Hepatocyte (in vitro differentiated cells): ENCODE results near the gene SLC9A3. TPM values are rescaled to one million over a fixed set of nuclear protein-coding genes. Genes with fewer than 3 reads are reported as not detected.

Source experiments
- DNase-seq: peaks from one replicate; pipeline ENCODE4 v3.0.0-alpha.2; 2016; ENCODE audit warnings: low spot score
- H2AFZ ChIP-seq: fragments of 200-600 bp; sonication (generic); 2 replicates; pipeline ENCODE4 v1.6.0; 2016; ENCODE audit warnings: antibody characterized with exemption, mild to moderate bottlenecking
- H3K27ac ChIP-seq: fragments of 200-600 bp; sonication (generic); 2 replicates; pipeline ENCODE4 v1.5.1; 2016; ENCODE audit warnings: mild to moderate bottlenecking
- H3K27me3 ChIP-seq: fragments of 200-600 bp; sonication (generic); 2 replicates; pipeline ENCODE4 v1.6.1; 2016
- H3K36me3 ChIP-seq: fragments of 200-600 bp; sonication (generic); replicated peaks from 2 replicates; pipeline ENCODE4 v1.5.1; 2016; ENCODE audit warnings: low read depth; ENCODE audit not compliant: insufficient read depth
- H3K4me1 ChIP-seq: fragments of 200-600 bp; sonication (generic); 2 replicates; pipeline ENCODE4 v1.5.1; 2016; ENCODE audit warnings: mild to moderate bottlenecking, moderate library complexity; ENCODE audit not compliant: insufficient read depth
- H3K4me2 ChIP-seq: fragments of 200-600 bp; sonication (generic); 2 replicates; pipeline ENCODE4 v1.6.0; 2016
- H3K4me3 ChIP-seq: fragments of 200-600 bp; sonication (generic); 2 replicates; pipeline ENCODE4 v1.5.1; 2016; ENCODE audit warnings: mild to moderate bottlenecking
- H3K79me2 ChIP-seq: fragments of 200-600 bp; sonication (generic); 2 replicates; pipeline ENCODE4 v1.6.0; 2017; ENCODE audit warnings: mild to moderate bottlenecking
- H3K9me2 ChIP-seq: fragments of 200-600 bp; sonication (generic); replicated peaks from 2 replicates; pipeline ENCODE4 v1.6.0; 2017; ENCODE audit warnings: mild to moderate bottlenecking; ENCODE audit not compliant: insufficient read depth
- H3K9me3 ChIP-seq: fragments of 200-600 bp; sonication (generic); 2 replicates; pipeline ENCODE4 v1.5.1; 2016; ENCODE audit warnings: low read depth, mild to moderate bottlenecking
- H4K20me1 ChIP-seq: fragments of 200-600 bp; sonication (generic); 2 replicates; pipeline ENCODE4 v1.6.0; 2016; ENCODE audit warnings: mild to moderate bottlenecking; ENCODE audit not compliant: insufficient read depth, poor library complexity, severe bottlenecking
- CTCF ChIP-seq: fragments of 200-600 bp; sonication (generic); IDR thresholded peaks from 2 replicates; pipeline ENCODE4 v1.5.1; 2016; ENCODE audit warnings: antibody characterized with exemption, mild to moderate bottlenecking; ENCODE audit not compliant: poor library complexity
- EZH2 ChIP-seq: fragments of 200-600 bp; sonication (generic); IDR thresholded peaks from 2 replicates; pipeline ENCODE4 v1.6.1; 2016; ENCODE audit warnings: antibody characterized with exemption, mild to moderate bottlenecking, borderline replicate concordance
- EZH2phosphoT487 ChIP-seq: fragments of 200-600 bp; sonication (generic); IDR thresholded peaks from one replicate; pipeline ENCODE4 v1.6.1; 2018; ENCODE audit warnings: antibody characterized with exemption, mild to moderate bottlenecking, low read depth, moderate library complexity; ENCODE audit not compliant: unreplicated experiment, severe bottlenecking
- WGBS: methylation state at CpG from one replicate; pipeline ENCODE4 v1.1.6; 2016; ENCODE audit warnings: low lambda C conversion rate; ENCODE audit errors: missing lambda C conversion rate; 5-methylcytosine and 5-hydroxymethylcytosine counted together
- polyA plus RNA-seq: library from polyadenylated mRNA; unstranded; fragments of >200 nt; fragmentation: Nextera tagmentation; extraction: Ambion mirVana; gene quantifications from 2 replicates; pipeline ENCODE4 v1.2.1, GENCODE V29; 2016
- total RNA-seq: library from RNA; depleted of rRNA; stranded (reverse); fragments of >200 nt; gene quantifications from 2 replicates; pipeline ENCODE4 v1.2.3, GENCODE V29; 2014

The SLC9A3 gene
- total and polyA plus RNA-seq, 2 experiments from 2014 or later = 4.8 to 7.4 TPM

- H3K9me3 ChIP-seq = no peaks in the 10 kb centered on the region
- no peaks in the 10 kb centered on the region for H3K9me2 ChIP-seq
- TF ChIP-seq CTCF (no peak), EZH2 (no peak), EZH2phosphoT487 (no peak)
- WGBS = 91% methylated on average over 32 of the region's 32 CpGs
- no peaks in the 10 kb centered on the region for H3K36me3 ChIP-seq
- H3K4me3 ChIP-seq = no peak overlapping the region
- H3K27me3 ChIP-seq = no peaks in the 10 kb centered on the region
- no peaks in the 10 kb centered on the region for H3K79me2 ChIP-seq
- no peak for DNase-seq
- H2AFZ ChIP-seq = no peak overlapping the region
- H3K4me1 ChIP-seq = peaks cover 4% of the 10 kb centered on the region
- H4K20me1 ChIP-seq = no peaks in the 10 kb centered on the region
- no peak overlapping the region for H3K4me2 ChIP-seq
- H3K27ac ChIP-seq = no peak overlapping the region
These were observed 101.7 kb downstream of the SLC9A3 start for GRCh38 chr5:422323-423232.

DNA sequence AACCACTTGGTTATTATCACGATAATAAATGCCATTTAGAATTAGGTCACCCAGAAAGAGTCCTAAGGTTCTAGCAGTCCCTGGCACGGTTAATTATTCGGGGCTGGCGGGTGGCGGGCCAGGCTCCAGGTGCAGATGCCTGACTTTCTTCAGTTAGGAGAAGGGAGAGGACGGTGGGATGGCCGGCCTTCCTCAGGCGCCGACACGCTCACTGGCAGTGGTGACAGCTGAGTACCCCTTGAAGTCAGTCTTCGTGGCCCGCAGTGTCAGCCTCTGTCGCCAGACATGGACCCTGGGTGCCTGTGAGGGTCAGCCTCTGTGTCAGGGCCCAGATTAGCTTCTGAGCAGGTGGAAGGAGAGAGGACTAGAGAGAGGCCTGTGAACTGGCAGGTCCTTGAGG lies 102.3 kb downstream of the SLC9A3 start:
- TF ChIP-seq EZH2phosphoT487 (no peak), EZH2 (no peak), CTCF (no peak)
- no peaks in the 10 kb centered on the region for H3K79me2 ChIP-seq
- 94% methylated on average over 13 of the region's 13 CpGs for WGBS
- no peak overlapping the region for H3K4me3 ChIP-seq
- no peaks in the 10 kb centered on the region for H3K36me3 ChIP-seq
- no peak overlapping the region for H3K27ac ChIP-seq
- no peaks in the 10 kb centered on the region for H3K9me2 ChIP-seq
- H3K27me3 ChIP-seq = no peaks in the 10 kb centered on the region
- H3K4me2 ChIP-seq = no peak overlapping the region
- H4K20me1 ChIP-seq = no peaks in the 10 kb centered on the region
- peaks cover 4% of the 10 kb centered on the region for H3K4me1 ChIP-seq
- no peak for DNase-seq
- H3K9me3 ChIP-seq = no peaks in the 10 kb centered on the region
- H2AFZ ChIP-seq = no peak overlapping the region

DNA sequence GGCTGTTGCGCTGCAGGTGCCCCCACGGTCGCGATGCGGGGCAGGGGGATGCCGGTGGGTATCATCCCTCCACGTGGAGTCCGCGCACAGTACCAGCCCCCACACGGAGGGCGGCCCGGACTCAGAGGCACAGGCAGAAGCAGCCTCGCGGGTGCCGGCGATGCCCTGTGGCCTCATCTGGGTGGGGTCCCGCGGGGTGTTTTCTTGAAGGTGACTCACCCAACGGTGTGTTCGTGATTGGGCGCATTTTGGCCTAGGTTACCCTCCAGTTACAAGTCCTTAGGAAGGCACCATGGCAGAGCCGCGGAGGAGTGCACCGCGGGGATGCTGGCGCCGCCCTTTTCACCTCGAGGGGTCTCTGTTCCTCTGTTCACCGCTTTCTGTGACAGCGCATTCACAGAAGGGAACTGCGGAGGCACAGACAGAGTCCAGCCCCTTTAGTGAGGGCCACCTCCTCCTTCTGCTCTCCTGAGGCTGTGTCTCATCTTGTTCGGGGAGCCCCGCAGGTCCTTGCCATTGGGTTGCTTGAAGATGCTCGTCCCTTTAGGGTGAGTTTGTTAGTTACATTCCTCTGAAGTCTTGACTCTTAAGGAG lies 102.9 kb downstream of the SLC9A3 start:
- no peaks in the 10 kb centered on the region for H3K9me2 ChIP-seq
- WGBS = 94% methylated on average over 29 of the region's 34 CpGs
- no peak overlapping the region for H3K27ac ChIP-seq
- H3K4me1 ChIP-seq = peaks cover 4% of the 10 kb centered on the region
- no peak overlapping the region for H2AFZ ChIP-seq
- no peak overlapping the region for H3K4me3 ChIP-seq
- no peaks in the 10 kb centered on the region for H3K9me3 ChIP-seq
- H3K79me2 ChIP-seq = no peaks in the 10 kb centered on the region
- H3K36me3 ChIP-seq = no peaks in the 10 kb centered on the region
- no peak overlapping the region for H3K4me2 ChIP-seq
- no peaks in the 10 kb centered on the region for H3K27me3 ChIP-seq
- no peak for DNase-seq
- TF ChIP-seq CTCF (no peak), EZH2phosphoT487 (no peak), EZH2 (no peak)
- no peaks in the 10 kb centered on the region for H4K20me1 ChIP-seq
